Measurements from ENCODE around the gene PRKAG3. TPM values are rescaled to one million over a fixed set of nuclear protein-coding genes. Genes with fewer than 3 reads are reported as not detected.

The PRKAG3 gene
- total and polyA plus RNA-seq, 2 donors (not counting 3 experiments of a cell fraction or from before 2014, with no cell fraction given), result not detected

DNA sequence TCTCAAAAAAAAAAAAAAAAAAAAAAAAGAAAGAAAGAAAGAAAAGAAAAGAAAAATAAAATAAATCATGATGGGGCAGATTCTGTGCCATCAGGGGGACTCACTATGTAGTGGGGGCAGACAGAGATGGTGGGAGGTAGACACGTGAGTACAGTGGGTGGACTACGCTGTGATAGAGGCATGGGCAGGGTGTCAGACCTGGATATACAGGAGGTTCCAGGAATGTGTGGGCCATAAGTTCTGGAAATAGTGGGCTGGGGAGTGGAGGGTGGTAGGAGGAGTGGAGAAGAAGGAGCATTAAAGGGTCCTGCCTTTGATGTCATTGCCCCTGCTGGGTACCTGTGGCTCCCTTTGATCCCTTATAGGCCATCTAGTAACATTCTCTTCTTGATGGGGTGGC, 19.2 kb upstream of the PRKAG3 start:
- FAIRE-seq, result no peak
- DNase-seq (ENCODE audit: low read depth, low spot score), result no peak
- no peak overlapping the region for H2AFZ ChIP-seq (ENCODE audit: low read depth, low read length)
- no TSS peak for BruUV-seq (replicated peaks)
- H3K4me2 ChIP-seq (ENCODE audit: insufficient read depth, low read length), result no peak overlapping the region
- no peak overlapping the region for H3K9ac ChIP-seq (replicated peaks; ENCODE audit: extremely low read depth, insufficient read depth, low read length)
- H3K27ac ChIP-seq (ENCODE audit: insufficient read depth, low read depth, low read length), result no peak overlapping the region
- H3K79me2 ChIP-seq (ENCODE audit: control insufficient read depth, insufficient read depth, low read length), result no peaks in the 10 kb centered on the region
- no peaks in the 10 kb centered on the region for H3K4me1 ChIP-seq (ENCODE audit: control insufficient read depth, extremely low read depth, insufficient read depth, low read length)
- H3K36me3 ChIP-seq (ENCODE audit: control insufficient read depth in 2 of 2, extremely low read depth in 1 of 2, insufficient read depth in 2 of 2, low read length in 2 of 2), result no peaks in the 10 kb centered on the region
- ChIA-PET POLR2A (no interaction called here), CTCF (interaction anchor here (0.7 to 4.6 kb wide), 12 partner anchors 24 to 223 kb away, joined by 3 to 99 read pairs (median 4); partner anchors contain the start of genes BCS1L and ZNF142)
- dilution Hi-C loops (cut with MboI; ENCODE audit: extremely low pct_ligation_motif_present, low sequenced_read_pairs), result no loop called here
- no peaks in the 10 kb centered on the region for H4K20me1 ChIP-seq (replicated peaks; ENCODE audit: control insufficient read depth, extremely low read depth, insufficient read depth, low read length)
- TF ChIP-seq, protein P1, sequence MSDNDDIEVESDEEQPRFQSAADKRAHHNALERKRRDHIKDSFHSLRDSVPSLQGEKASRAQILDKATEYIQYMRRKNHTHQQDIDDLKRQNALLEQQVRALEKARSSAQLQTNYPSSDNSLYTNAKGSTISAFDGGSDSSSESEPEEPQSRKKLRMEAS (IDR thresholded peaks at IDR 0.05; ENCODE audit: insufficient read depth, insufficient read length), result no peak
- no peak for TF ChIP-seq FOS (IDR thresholded peaks at IDR 0.05; ENCODE audit: borderline replicate concordance, insufficient read depth, low read length)
- TF ChIP-seq JUN (IDR thresholded peaks at IDR 0.05; ENCODE audit: borderline replicate concordance, insufficient read depth, insufficient read length, low read depth), result no peak
- TF ChIP-seq POLR2A (IDR thresholded peaks at IDR 0.05; ENCODE audit: low read depth, low read length), result no peak
- no peak for TF ChIP-seq CTCF (IDR thresholded peaks at IDR 0.05; ENCODE audit: extremely low read depth in 1 of 2, insufficient read depth in 1 of 2, low read depth in 1 of 2, low read length in 2 of 2)
- no peak for TF ChIP-seq EZH2 (IDR thresholded peaks at IDR 0.05; ENCODE audit: borderline replicate concordance, low read depth, low read length, severe bottlenecking)
- no peak for TF ChIP-seq MYC (IDR thresholded peaks at IDR 0.05; ENCODE audit: low read depth, low read length)
- TF ChIP-seq POLR2AphosphoS5 (IDR thresholded peaks at IDR 0.05; ENCODE audit: insufficient read depth, low read depth, low read length), result no peak
- TF ChIP-seq GATA2 (IDR thresholded peaks at IDR 0.05; ENCODE audit: insufficient read depth, insufficient read length, low read depth, low read length), result no peak
- intact Hi-C loops (cut with micrococcal nuclease), result loop anchor here (5.0 kb wide), 2 partner anchors 132 to 307 kb away; no protein-coding TSS in a partner anchor
- peaks cover 27 to 30% of the 10 kb centered on the region in 2 experiments for H3K27me3 ChIP-seq (ENCODE audit: control insufficient read depth in 2 of 2, insufficient read depth in 2 of 2, low read length in 2 of 2)
- no peaks in the 10 kb centered on the region for H3K9me3 ChIP-seq (replicated peaks; ENCODE audit: control insufficient read depth, insufficient read depth, low read length)
- H3K9me1 ChIP-seq (replicated peaks; ENCODE audit: control insufficient read depth, extremely low read depth, insufficient read depth, low read length), result no peaks in the 10 kb centered on the region
- H3K4me3 ChIP-seq (replicated peaks in 1 of 3; ENCODE audit: insufficient read depth in 1 of 3, low read depth in 1 of 3, low read length in 3 of 3), result no peak overlapping the region

Data from endothelial cell of umbilical vein (primary cell).